HG02981 (cell line): ENCODE measurements around the gene HECW1.
"Not testable (repeated sequence)": the region's sequence is repeated elsewhere in the genome, so short reads cannot be mapped to it uniquely, and the experiment has no call there.

ENCODE experiments used
- ATAC-seq: cut with Tn5 transposase; IDR thresholded peaks from one replicate; pipeline ENCODE4 v1.9.1; 2021; ENCODE audit warnings: mild to moderate bottlenecking, moderate library complexity; ENCODE audit not compliant: unreplicated experiment

HECW1 gene

DNA sequence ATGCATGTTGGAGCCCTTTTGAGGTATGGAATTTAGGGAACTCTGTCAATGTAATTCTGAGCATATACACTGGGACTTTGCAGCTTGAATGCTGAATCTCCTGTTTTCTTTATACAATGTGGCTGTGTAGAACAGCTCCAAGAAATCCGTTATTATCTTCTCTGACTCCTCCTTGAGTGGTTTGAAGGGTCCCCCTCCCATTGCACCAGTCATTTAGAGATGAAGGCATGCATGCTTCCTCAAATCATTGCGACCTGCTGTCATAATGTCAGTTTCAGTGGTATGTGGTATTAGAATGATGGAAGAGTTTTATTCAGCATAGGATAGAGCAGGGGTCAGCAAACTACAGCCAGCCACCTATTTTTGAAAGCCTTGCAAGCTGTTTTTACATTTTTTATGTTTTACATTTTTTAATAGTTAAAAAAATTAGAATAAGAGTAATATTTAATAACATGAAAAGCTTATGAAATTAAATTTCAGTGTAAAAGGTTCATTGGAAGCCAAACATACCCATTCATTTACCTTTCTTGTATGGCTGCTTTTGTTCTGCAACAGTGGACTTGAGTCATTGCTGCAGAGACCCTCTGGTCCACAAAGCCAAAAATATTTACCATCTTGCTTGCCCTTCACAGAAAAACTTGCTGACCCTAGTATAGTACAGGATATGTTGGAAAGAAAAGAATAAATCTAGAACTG, 478.6 kb downstream of the HECW1 start:
- ATAC-seq = peak; percentile 73

DNA sequence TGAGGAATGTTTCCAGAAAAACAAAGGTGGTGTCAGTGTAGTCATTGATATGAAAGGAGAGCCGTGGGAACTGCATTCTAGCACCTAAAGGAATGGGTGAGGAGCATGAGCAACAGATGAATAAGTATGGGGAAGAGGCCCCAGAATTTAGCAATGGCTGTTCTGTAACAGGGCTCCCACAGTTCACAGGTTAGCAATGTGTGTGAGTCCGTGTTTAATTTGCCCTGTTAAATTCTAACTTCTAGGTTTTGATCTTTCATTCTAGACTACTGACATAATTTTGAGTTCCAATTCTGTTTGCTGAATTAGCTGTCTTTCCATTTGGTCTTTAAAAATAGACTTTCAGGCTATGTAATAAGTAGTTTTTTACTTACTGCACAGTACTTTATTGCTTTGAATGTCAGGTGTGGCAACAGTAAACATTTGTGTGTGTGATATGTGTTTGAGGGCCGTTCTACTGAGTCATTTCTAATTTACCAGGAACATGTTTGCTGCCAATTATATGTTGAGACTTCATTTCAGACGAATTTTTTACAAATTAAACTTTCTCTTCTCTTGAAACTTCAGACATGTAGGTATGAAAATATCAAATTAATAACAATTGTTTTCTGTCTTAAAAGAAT, 479.2 kb downstream of the HECW1 start:
- ATAC-seq = peak; percentile 19

DNA sequence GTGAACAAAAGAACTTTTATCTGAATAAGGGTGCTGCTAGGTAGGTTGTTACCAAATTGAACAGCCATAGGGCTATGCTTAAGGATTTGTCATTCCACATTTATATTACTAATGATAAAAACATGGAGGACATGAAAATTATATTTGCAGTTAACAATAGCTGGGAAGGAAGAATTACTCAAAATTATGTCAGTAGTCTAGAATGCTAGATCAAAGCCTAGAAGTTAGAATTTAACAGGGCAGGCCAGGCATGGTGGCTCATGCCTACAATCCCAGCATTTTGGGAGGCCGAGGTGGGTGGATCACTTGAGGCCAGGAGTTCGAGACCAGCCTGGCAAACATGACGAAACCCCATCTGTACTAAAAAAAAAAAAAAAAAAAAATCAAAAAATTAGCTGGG, 479.9 kb downstream of the HECW1 start:
- ATAC-seq = no peak

DNA sequence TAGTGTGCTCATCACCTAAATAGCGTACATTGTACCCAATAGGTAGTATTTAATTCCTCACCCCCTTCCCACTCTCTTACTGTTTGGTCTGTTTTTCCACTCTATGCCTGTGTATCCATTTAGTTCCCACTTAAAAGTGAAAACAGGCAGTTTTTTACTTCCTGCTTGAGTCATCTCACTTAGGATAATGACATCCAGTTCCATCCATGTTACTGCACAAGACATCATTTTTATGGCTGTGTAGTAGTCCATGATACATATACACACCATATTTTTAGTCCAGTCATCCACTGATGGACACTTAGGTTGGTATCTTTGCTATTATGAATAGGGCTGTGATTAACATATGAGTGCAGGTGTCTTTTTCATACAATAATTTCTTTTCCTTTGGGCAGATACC, 480.6 kb downstream of the HECW1 start:
- no peak for ATAC-seq

DNA sequence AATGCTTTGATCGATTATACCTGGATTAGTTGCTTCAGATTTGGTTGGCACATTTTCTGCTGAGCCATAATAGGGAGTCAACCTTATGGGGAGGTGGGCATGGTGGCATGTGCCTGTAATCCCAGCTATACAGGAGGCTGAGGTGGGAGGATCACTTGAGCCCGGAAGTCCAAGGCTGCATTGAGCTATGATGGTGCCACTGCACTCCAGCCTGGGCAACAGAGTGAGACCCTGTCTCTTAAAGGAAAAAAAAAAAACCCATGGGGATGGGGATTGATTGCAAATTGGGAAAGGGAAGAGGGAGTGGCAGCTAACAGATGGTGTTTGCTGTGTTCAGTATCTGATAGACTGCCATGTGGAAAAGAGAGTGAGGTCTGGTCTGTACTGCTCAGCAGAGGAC, 481.6 kb downstream of the HECW1 start:
- ATAC-seq = no peak

DNA sequence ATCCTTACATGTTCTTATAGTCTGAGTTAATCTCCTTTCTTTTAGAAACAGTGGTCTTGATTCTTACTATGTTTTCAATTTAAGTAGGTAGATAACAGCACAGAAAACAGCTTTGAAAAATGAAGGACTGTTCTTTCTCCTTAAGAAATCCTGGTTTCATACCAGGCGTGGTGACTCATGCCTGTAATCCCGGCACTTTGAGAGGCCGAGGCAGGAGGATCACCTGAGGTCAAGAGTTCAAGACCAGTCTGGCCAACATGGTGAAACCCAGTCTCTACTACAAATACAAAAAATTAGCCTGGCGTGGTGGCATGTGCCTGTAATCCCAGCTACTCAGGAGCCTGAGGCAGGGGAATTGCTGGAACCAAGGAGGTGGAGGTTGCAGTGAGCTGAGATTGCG, 484.0 kb downstream of the HECW1 start:
- ATAC-seq = not testable (repeated sequence)

DNA sequence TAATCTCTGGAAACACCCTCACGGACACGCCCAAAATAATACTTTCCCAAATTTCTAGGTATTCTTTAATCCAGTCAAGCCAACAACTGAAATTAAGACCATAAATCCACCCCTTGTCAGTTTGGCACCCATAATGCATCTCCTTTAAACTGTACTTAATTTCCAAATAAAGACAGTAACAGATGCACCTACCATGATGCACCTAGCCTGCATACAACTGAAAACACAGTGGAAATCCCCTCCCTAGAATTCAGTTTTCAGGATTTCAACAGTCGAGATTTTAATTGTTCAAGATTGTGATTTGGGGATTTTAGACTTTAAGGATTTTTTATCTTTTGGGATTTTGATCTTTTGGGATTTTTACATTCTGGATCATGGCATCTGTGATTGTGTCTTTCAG, 487.6 kb downstream of the HECW1 start:
- no peak for ATAC-seq

DNA sequence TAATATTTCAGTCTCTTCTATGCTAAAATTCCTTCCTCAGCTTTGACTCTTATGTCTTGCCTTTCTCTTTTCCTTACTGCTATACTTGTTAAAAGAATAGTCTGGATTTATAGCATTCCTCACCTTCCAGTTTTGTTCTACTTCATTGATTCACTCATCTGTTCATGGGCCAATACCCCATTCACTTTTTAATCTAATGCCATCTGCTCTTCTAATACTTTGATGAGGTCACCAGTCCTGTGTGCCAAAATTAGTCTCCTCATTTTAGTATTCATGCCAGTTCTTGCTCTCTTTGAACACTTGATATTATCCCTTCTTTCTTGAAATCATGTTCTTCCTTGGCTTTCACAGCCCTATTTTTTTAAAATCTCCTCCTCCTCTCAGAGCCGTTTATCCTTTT, 489.8 kb downstream of the HECW1 start:
- ATAC-seq = no peak

DNA sequence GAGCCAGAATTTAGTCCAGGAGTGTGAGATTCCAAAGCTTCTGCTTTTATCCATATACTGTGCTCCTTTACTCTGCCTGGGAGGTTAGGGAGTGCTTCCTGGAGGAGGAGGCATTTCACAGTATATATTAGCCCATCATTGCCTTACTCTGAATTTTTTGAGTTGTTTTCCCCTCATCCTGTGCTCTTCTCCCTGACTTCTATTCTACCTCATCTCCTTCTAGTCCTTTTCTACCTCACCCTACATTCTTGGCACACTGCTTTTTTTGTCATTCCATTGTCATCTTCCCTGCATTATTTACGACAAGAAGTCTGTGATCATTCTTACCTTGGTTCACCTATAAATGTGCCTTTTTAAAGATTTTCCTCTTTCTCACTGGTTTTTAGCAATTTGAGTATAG, 491.8 kb downstream of the HECW1 start:
- ATAC-seq = no peak

DNA sequence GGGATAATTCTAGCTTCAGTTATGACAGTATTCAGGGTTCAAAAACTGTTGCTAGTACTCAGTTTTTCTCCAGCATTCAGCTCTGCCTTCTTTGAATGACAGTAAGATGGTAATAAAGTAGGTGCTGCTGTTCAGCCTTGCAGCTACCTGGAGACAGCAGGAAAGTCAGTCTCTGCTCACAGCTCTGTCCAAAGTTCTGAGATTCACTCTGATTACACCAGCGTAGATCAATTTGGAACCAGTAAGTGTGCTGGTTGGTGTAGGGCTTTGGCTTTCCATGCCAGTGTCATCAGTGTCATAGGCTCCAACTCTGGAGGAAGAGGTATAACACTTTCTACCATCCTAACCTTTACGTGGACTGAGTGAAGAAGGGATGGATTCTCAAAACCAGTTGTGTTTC, 496.6 kb downstream of the HECW1 start:
- no peak for ATAC-seq

DNA sequence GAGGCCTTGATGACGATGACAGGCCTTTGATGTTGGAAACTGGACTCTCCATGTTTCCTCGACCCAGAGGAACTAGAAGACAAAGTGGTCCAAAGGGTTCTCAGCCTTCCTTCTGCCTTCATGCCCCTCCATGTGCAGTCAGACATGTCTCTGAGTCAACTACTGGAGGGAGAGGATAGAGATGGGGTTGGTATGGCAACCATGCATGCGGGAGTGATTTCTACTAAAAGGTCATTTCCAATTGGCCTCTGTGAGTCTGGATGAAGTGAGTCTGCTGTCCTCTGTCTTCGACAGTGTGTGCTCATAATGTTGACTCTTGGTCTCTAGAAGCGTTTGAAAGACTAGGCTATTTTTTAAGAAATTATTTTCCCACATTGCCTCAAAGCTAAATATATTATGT, 499.7 kb downstream of the HECW1 start:
- ATAC-seq = no peak

DNA sequence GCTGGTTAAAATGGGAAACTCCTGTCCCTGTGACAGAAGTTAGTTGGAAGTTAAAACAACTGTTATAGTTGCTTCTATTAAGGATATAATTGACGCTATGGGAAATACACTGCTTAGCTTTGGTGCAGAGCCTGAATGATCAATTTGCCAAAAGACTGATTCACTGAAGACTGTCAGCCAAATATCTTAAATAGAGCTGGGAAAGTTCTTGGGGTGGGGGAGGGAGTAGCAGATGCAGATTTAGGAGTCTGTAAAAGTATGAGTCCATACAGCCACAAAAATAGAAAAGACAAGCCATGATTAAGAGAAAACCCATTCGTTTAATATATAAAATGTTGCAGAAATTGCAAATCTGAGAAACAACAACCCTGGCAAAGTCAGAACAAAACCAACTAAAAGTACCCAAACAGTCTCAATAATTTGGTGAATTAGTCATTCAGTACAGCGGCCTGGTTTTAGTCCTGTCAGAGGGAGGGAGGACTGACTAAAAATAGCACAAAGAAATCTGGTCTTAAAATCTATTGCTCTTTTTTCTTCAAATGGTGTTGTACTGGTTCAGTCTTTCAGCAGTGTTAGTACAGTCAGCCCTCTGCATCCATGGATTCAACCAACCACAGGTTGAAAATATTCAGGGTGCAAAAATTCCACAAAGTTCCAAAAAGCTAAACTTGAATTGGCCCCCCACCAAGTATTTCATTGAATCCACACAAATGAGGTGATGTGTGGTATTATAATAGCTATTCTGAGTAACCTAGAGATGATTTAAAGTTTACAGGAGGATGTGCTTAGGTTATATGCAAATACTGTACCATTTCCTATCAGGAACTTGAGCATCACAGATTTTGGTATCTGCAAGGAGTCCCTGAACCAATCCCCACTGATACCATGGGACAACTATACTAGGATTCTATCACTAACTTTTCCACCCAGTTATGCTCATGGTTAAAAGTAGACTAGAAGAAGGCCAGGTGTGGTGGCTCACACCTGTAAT, 500.4 kb downstream of the HECW1 start:
- ATAC-seq = peak; percentile 72
